Measurements from ENCODE around the gene FEM1B.

Gene FEM1B

GRCh38 chr15:68262514-68263356 lies 14.8 kb upstream of the FEM1B start:
- no peak for TF ChIP-seq CTCF (IDR thresholded peaks at IDR 0.05; ENCODE audit: low read depth, low read length, missing control alignments)
- H3K36me3 ChIP-seq (replicated peaks) = no peaks in the 10 kb centered on the region
- H3K27me3 ChIP-seq (replicated peaks) = no peaks in the 10 kb centered on the region
- no peak overlapping the region for H3K27ac ChIP-seq
- no peak for DNase-seq
- in situ Hi-C loops (cut with HindIII; ENCODE audit: low pct_ligation_motif_present, low sequenced_read_pairs) = no loop called here
- H3K4me3 ChIP-seq (ENCODE audit: low read depth, low read length) = no peak overlapping the region

GRCh38 chr15:68264282-68264681 lies 13.3 kb upstream of the FEM1B start:
- Histone ChIP-seq H3K4me3 (ENCODE audit: low read depth, low read length) (no peak overlapping the region), H3K36me3 (replicated peaks) (no peaks in the 10 kb centered on the region), H3K27ac (no peak overlapping the region), H3K27me3 (replicated peaks) (no peaks in the 10 kb centered on the region)
- in situ Hi-C loops (cut with HindIII; ENCODE audit: low pct_ligation_motif_present, low sequenced_read_pairs) = no loop called here
- no peak for TF ChIP-seq CTCF (IDR thresholded peaks at IDR 0.05; ENCODE audit: low read depth, low read length, missing control alignments)
- no peak for DNase-seq

- in situ Hi-C loops (cut with HindIII; ENCODE audit: low pct_ligation_motif_present, low sequenced_read_pairs) = no loop called here
- no peak for TF ChIP-seq CTCF (IDR thresholded peaks at IDR 0.05; ENCODE audit: low read depth, low read length, missing control alignments)
- Histone ChIP-seq H3K4me3 (ENCODE audit: low read depth, low read length) (no peak overlapping the region), H3K27me3 (replicated peaks) (no peaks in the 10 kb centered on the region), H3K36me3 (replicated peaks) (no peaks in the 10 kb centered on the region), H3K27ac (no peak overlapping the region)
- DNase-seq = no peak
These were observed 12.5 kb upstream of the FEM1B start for GRCh38 chr15:68265081-68265480.

- Histone ChIP-seq H3K36me3 (replicated peaks) (no peaks in the 10 kb centered on the region), H3K27me3 (replicated peaks) (no peaks in the 10 kb centered on the region), H3K27ac (no peak overlapping the region), H3K4me3 (ENCODE audit: low read depth, low read length) (no peak overlapping the region)
- TF ChIP-seq CTCF (IDR thresholded peaks at IDR 0.05; ENCODE audit: low read depth, low read length, missing control alignments) = no peak
- in situ Hi-C loops (cut with HindIII; ENCODE audit: low pct_ligation_motif_present, low sequenced_read_pairs) = no loop called here
- DNase-seq = no peak
These were observed 11.9 kb upstream of the FEM1B start for GRCh38 chr15:68265674-68266073.

DNA sequence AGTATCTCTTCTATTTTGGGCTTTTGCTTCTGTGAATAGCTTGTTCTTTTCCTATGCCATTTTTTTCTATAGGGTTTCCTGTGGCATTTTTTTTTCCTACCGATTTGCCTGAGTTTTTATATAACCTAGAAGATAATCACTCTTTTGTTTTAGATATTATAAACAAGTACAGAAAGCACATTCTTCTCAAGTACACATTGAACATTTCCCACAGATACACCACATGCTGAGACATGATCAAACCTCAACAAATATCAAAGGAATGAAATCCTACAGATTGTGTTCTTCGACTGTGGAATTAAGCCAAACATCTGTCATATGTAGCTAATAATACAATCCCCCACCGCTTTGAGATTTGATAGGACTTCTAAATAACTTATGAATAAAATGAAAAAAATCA lies 9.1 kb upstream of the FEM1B start:
- in situ Hi-C loops (cut with HindIII; ENCODE audit: low pct_ligation_motif_present, low sequenced_read_pairs) = no loop called here
- Histone ChIP-seq H3K4me3 (ENCODE audit: low read depth, low read length) (no peak overlapping the region), H3K36me3 (replicated peaks) (no peaks in the 10 kb centered on the region), H3K27ac (no peak overlapping the region), H3K27me3 (replicated peaks) (no peaks in the 10 kb centered on the region)
- no peak for DNase-seq
- no peak for TF ChIP-seq CTCF (IDR thresholded peaks at IDR 0.05; ENCODE audit: low read depth, low read length, missing control alignments)

All from brain microvascular endothelial cell (primary cell).